ENCODE data around the gene PKN3.

DNA sequence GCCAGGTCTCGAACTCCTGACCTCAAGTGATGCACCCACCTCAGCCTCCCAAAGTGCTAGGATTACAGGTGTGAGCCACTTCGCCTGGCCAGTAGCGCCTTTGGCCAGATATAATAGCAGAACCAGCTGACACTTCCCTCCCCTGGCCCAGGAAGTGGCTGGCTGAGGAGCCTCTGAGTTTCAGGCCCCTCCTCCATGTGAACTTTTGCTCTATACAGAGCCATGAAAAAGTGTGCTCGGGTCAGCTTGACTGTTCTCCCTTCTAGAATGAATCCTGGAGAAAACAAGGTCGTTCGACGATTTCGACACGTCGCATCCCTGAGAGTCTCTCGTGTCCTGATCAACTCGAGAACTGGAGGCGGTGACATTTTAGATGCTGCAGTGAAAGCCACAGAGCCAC lies 30.3 kb downstream of the PKN3 start:
- TF ChIP-seq, protein P1, sequence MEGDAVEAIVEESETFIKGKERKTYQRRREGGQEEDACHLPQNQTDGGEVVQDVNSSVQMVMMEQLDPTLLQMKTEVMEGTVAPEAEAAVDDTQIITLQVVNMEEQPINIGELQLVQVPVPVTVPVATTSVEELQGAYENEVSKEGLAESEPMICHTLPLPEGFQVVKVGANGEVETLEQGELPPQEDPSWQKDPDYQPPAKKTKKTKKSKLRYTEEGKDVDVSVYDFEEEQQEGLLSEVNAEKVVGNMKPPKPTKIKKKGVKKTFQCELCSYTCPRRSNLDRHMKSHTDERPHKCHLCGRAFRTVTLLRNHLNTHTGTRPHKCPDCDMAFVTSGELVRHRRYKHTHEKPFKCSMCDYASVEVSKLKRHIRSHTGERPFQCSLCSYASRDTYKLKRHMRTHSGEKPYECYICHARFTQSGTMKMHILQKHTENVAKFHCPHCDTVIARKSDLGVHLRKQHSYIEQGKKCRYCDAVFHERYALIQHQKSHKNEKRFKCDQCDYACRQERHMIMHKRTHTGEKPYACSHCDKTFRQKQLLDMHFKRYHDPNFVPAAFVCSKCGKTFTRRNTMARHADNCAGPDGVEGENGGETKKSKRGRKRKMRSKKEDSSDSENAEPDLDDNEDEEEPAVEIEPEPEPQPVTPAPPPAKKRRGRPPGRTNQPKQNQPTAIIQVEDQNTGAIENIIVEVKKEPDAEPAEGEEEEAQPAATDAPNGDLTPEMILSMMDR (optimal IDR thresholded peaks at IDR 0.05 in 1 of 3, IDR thresholded peaks at IDR 0.05 in 1 of 3, conservative IDR thresholded peaks at IDR 0.05 in 1 of 3; ENCODE audit: extremely low read depth in 1 of 3, insufficient read depth in 2 of 3, low read length in 3 of 3): no peak
- TF ChIP-seq EZH2 (IDR thresholded peaks at IDR 0.05; ENCODE audit: low read length): no peak
